ENCODE data around the gene CFAP91.

The CFAP91 gene

GRCh38 chr3:119729996-119730395 is 27.2 kb downstream of the CFAP91 start:
- H3K4me3 ChIP-seq (ENCODE audit: low read length): no peak overlapping the region
- TF ChIP-seq CTCF (conservative IDR thresholded peaks at IDR 0.05; ENCODE audit: low read length): no peak
- DNase-seq (ENCODE audit: low read depth): no peak

GRCh38 chr3:119731560-119732343 is 28.9 kb downstream of the CFAP91 start:
- no peak for TF ChIP-seq CTCF (conservative IDR thresholded peaks at IDR 0.05; ENCODE audit: low read length)
- H3K4me3 ChIP-seq (ENCODE audit: low read length): no peak overlapping the region
- peak; percentile 27 for DNase-seq (ENCODE audit: low read depth)

GRCh38 chr3:119733812-119734211 is 31.0 kb downstream of the CFAP91 start:
- no peak for DNase-seq (ENCODE audit: low read depth)
- TF ChIP-seq CTCF (conservative IDR thresholded peaks at IDR 0.05; ENCODE audit: low read length): no peak
- H3K4me3 ChIP-seq (ENCODE audit: low read length): no peak overlapping the region

DNA sequence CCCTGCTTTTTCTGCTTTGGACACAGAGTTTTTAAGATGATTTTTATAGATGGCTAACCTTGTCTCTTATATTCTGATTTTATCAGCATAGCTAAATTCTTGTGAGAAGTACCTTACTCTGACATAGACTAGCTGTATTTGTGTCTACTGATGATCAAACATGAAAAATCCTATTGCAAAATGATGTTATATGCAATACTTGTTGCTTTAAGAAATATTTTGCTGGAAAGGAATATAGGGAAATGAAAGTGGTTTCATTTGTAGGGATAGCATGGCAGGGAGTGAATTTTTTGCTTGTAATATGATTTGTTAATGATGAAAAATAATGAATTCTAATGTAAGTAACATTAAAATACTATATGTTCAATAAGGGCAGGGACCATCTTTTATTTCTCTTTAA is 35.9 kb downstream of the CFAP91 start:
- no peak for DNase-seq (ENCODE audit: low read depth)

DNA sequence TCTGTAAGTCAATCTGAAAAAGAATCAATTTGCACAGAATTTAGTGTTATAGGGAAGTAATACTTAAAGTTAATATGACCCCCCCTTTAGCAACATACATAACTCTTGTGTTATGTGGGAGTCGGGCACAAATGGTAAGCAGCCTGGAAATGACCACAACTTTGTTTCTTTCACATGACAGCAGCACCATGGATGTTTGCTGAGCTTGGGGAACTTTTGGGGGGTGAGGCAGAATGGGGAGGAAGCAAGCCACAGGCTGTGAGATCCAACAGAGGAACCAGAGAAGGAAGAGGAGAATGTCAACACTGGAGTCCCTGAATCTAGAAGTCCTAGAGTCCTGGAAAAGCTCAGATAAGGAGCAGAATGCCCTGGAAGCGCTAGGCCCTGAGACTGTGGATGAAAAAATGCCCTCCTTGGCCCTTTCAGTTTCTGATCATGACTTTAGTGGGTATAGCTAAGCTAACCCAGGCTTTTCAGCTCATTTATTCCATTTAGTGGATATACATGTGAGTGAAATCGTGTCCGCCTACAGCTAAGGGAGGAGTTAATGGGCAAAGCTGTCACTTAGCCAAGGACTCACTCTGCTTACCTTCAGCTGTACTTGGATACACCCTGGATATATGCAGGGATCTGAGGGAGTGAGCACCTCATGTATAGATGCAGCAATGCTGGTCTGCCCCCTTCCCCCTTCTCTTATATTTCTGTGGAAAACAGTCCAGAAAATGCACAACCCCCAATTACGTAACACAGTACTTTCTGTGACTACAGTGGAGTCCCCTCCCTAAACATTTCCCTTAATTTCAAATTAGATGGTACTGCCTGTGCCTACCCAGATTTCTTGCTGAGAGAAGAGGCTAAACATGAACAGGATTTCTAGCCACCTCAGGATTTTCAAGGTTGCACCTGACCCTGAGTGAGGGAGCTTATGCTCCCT is 39.1 kb downstream of the CFAP91 start:
- DNase-seq (ENCODE audit: low read depth): no peak
- TF ChIP-seq CTCF (conservative IDR thresholded peaks at IDR 0.05; ENCODE audit: low read length): no peak
- H3K4me3 ChIP-seq (ENCODE audit: low read length): no peak overlapping the region

More for the DNA sequence above, 35.9 kb downstream of the CFAP91 start:
- H3K4me3 ChIP-seq (ENCODE audit: low read length): no peak overlapping the region
- no peak for TF ChIP-seq CTCF (conservative IDR thresholded peaks at IDR 0.05; ENCODE audit: low read length)

- no peak overlapping the region for H3K4me3 ChIP-seq (ENCODE audit: low read length)
- TF ChIP-seq CTCF (conservative IDR thresholded peaks at IDR 0.05; ENCODE audit: low read length): no peak
- DNase-seq (ENCODE audit: low read depth): no peak
Observed at GRCh38 chr3:119743921-119744320, 41.1 kb downstream of the CFAP91 start.
